H9 (cell line): ENCODE data around the gene MYO10. TPM values are rescaled to one million over a fixed set of nuclear protein-coding genes. Genes with fewer than 3 reads are reported as not detected.
"Not testable (repeated sequence)": the region's sequence is repeated elsewhere in the genome, so short reads cannot be mapped to it uniquely, and the experiment has no call there.

Experiments
- DNase-seq: peaks from one replicate; pipeline ENCODE4 v3.0.0-alpha.2; 2017
- H2AFZ ChIP-seq: one replicate; pipeline ENCODE4 v1.6.1; 2013; ENCODE audit warnings: mild to moderate bottlenecking, low read length, control low read depth, moderate library complexity
- H2AK5ac ChIP-seq: 2 replicates; pipeline ENCODE4 v1.6.1; 2013; ENCODE audit warnings: low read length, control low read depth, mixed read lengths; ENCODE audit not compliant: insufficient read length
- H2BK120ac ChIP-seq: one replicate; pipeline ENCODE4 v1.6.1; 2013; ENCODE audit warnings: low read depth, mild to moderate bottlenecking, low read length, control low read depth, inconsistent platforms; ENCODE audit not compliant: poor library complexity, severe bottlenecking
- H2BK12ac ChIP-seq: 2 replicates; pipeline ENCODE4 v1.6.1; 2013; ENCODE audit warnings: low read length, control low read depth, mixed read lengths, low read depth; ENCODE audit not compliant: insufficient read length
- H2BK15ac ChIP-seq: 2 replicates; pipeline ENCODE4 v1.6.1; 2013; ENCODE audit warnings: low read depth, low read length, control low read depth
- H2BK20ac ChIP-seq: one replicate; pipeline ENCODE4 v1.6.1; 2013; ENCODE audit warnings: low read depth, mild to moderate bottlenecking, low read length, control low read depth, inconsistent platforms; ENCODE audit not compliant: poor library complexity, severe bottlenecking
- H2BK5ac ChIP-seq: 2 replicates; pipeline ENCODE4 v1.6.1; 2013; ENCODE audit warnings: low read length, control low read depth, mixed read lengths; ENCODE audit not compliant: insufficient read length
- H3K14ac ChIP-seq: 2 replicates; pipeline ENCODE4 v1.6.1; 2013; ENCODE audit warnings: low read length, control low read depth; ENCODE audit not compliant: insufficient read depth
- H3K18ac ChIP-seq: 2 replicates; pipeline ENCODE4 v1.6.1; 2013; ENCODE audit warnings: low read depth, mild to moderate bottlenecking, mixed read lengths, low read length, control low read depth; ENCODE audit not compliant: insufficient read length
- H3K23ac ChIP-seq: 2 replicates; pipeline ENCODE4 v1.6.1; 2013; ENCODE audit warnings: low read length, control low read depth, mixed read lengths, low read depth; ENCODE audit not compliant: insufficient read length
- H3K23me2 ChIP-seq: 2 replicates; pipeline ENCODE4 v1.6.1; 2013; ENCODE audit warnings: low read depth, mild to moderate bottlenecking, mixed read lengths, low read length, control low read depth; ENCODE audit not compliant: insufficient read length, poor library complexity, severe bottlenecking
- H3K27ac ChIP-seq: 2 replicates; pipeline ENCODE4 v1.5.1; 2013; ENCODE audit warnings: low read length, control low read depth, mixed read lengths, low read depth; ENCODE audit not compliant: insufficient read length
- H3K27me3 ChIP-seq: 2 replicates; pipeline ENCODE4 v1.6.1; 2013; ENCODE audit warnings: low read length, control low read depth, inconsistent platforms; ENCODE audit not compliant: insufficient read depth
- H3K4ac ChIP-seq: 2 replicates; pipeline ENCODE4 v1.6.1; 2013; ENCODE audit warnings: low read depth, mild to moderate bottlenecking, control low read depth, inconsistent platforms, low read length, moderate library complexity
- H3K4me1 ChIP-seq: 2 replicates; pipeline ENCODE4 v1.6.1; 2013; ENCODE audit warnings: low read length, control low read depth, inconsistent platforms; ENCODE audit not compliant: insufficient read depth
- H3K4me2 ChIP-seq: 2 replicates; pipeline ENCODE4 v1.6.1; 2013; ENCODE audit warnings: low read length, control low read depth, mixed read lengths; ENCODE audit not compliant: insufficient read length, insufficient read depth
- H3K56ac ChIP-seq: 2 replicates; pipeline ENCODE4 v1.6.1; 2013; ENCODE audit warnings: low read depth, mild to moderate bottlenecking, mixed read lengths, low read length, control low read depth; ENCODE audit not compliant: insufficient read length
- H3K79me1 ChIP-seq: 2 replicates; pipeline ENCODE4 v1.6.1; 2013; ENCODE audit warnings: low read depth, mild to moderate bottlenecking, moderate library complexity, low read length, control low read depth, inconsistent platforms; ENCODE audit not compliant: insufficient read depth, poor library complexity, severe bottlenecking
- H3K79me2 ChIP-seq: 2 replicates; pipeline ENCODE4 v1.6.1; 2013; ENCODE audit warnings: low read length, control low read depth, inconsistent platforms; ENCODE audit not compliant: insufficient read depth
- H3K9ac ChIP-seq: 2 replicates; pipeline ENCODE4 v1.6.1; 2013; ENCODE audit warnings: low read length, control low read depth, mixed read lengths; ENCODE audit not compliant: insufficient read length; ENCODE audit errors: extremely low read depth
- H3K9me3 ChIP-seq: one replicate; pipeline ENCODE4 v1.6.1; 2013; ENCODE audit warnings: low read depth, low read length, inconsistent platforms; ENCODE audit not compliant: control insufficient read depth
- H3T11ph ChIP-seq: one replicate; pipeline ENCODE4 v1.6.1; 2013; ENCODE audit warnings: mild to moderate bottlenecking, low read length, control low read depth, inconsistent platforms
- H4K20me1 ChIP-seq: one replicate; pipeline ENCODE4 v1.6.1; 2013; ENCODE audit not compliant: control insufficient read depth, insufficient read length, insufficient read depth
- H4K5ac ChIP-seq: 2 replicates; pipeline ENCODE4 v1.6.1; 2013; ENCODE audit warnings: low read depth, mild to moderate bottlenecking, mixed read lengths, low read length, control low read depth; ENCODE audit not compliant: insufficient read length
- H4K8ac ChIP-seq: replicated peaks from 2 replicates; pipeline ENCODE4 v1.6.1; 2013; ENCODE audit warnings: low read length, control low read depth, mixed read lengths, low read depth; ENCODE audit not compliant: insufficient read length
- H4K91ac ChIP-seq: 2 replicates; pipeline ENCODE4 v1.6.1; 2013; ENCODE audit warnings: low read depth, mild to moderate bottlenecking, moderate library complexity, mixed read lengths, low read length, control low read depth; ENCODE audit not compliant: insufficient read length
- H3K27ac Mint-ChIP-seq, 3 experiments: 2 replicates in 2 of 3; 3 replicates in 1 of 3; pipeline ENCODE4 v1.8.0; 2020 to 2021; ENCODE audit warnings: mixed read lengths in 3 of 3, mild to moderate bottlenecking in 1 of 3, moderate library complexity in 1 of 3
- H3K27me3 Mint-ChIP-seq: 2 replicates; pipeline ENCODE4 v1.8.0; 2021; ENCODE audit warnings: low read depth, mild to moderate bottlenecking, moderate library complexity, mixed read lengths
- H3K36me3 Mint-ChIP-seq, 3 experiments: 2 replicates in 2 of 3; 3 replicates in 1 of 3; pipeline ENCODE4 v1.8.0; 2020 to 2021; ENCODE audit warnings: low read depth in 3 of 3, mixed read lengths in 3 of 3; ENCODE audit not compliant: insufficient read depth in 1 of 3
- H3K4me1 Mint-ChIP-seq, 2 experiments: 2 replicates each; pipeline ENCODE4 v1.8.0; 2020; ENCODE audit warnings: mixed read lengths in 2 of 2
- H3K4me3 Mint-ChIP-seq, 2 experiments: 2 replicates in 1 of 2; 3 replicates in 1 of 2; pipeline ENCODE4 v1.8.0; 2020 to 2021; ENCODE audit warnings: mild to moderate bottlenecking in 2 of 2, mixed read lengths in 2 of 2, moderate library complexity in 1 of 2
- H3K9me3 Mint-ChIP-seq, 2 experiments: 2 replicates in 1 of 2; 3 replicates in 1 of 2; pipeline ENCODE4 v1.8.0; 2020; ENCODE audit warnings: mild to moderate bottlenecking in 2 of 2, mixed read lengths in 2 of 2, moderate library complexity in 1 of 2
- CTCF ChIP-seq: fragments of 200-600 bp; sonication (generic); conservative IDR thresholded peaks from 3 replicates; pipeline ENCODE4 v1.8.0; 2021; ENCODE audit warnings: antibody characterized with exemption, mild to moderate bottlenecking
- WGBS: extraction: QIAGEN DNeasy Blood & Tissue Kit; methylation state at CpG from one replicate; pipeline ENCODE4 v1.1.7; 2013; ENCODE audit warnings: missing lambda C conversion rate, low lambda C conversion rate, mixed read lengths; ENCODE audit not compliant: insufficient read length; ENCODE audit errors: extremely low coverage; 5-methylcytosine and 5-hydroxymethylcytosine counted together
- total RNA-seq: library from RNA; stranded (reverse); gene quantifications from 2 replicates; pipeline ENCODE4 v1.2.1, GENCODE V29; 2021

MYO10 gene
- total RNA-seq, 1 experiment from 2014 or later: 127 TPM

GRCh38 chr5:16877267-16877935 is 58.7 kb downstream of the MYO10 start:
- Histone ChIP-seq H3K27me3 (no peaks in the 10 kb centered on the region), H3K79me1 (peaks cover 2% of the 10 kb centered on the region), H2BK5ac (no peak overlapping the region), H3K9me3 (no peaks in the 10 kb centered on the region), H3T11ph (no peak overlapping the region), H3K4ac (no peak overlapping the region), H3K14ac (no peak overlapping the region), H3K4me1 (no peaks in the 10 kb centered on the region; the same call in none of the 2 replicates), H4K5ac (no peak overlapping the region), H2AFZ (no peak overlapping the region), H3K23ac (no peak overlapping the region), H3K9ac (no peak overlapping the region), H2BK20ac (no peak overlapping the region), H4K8ac (no peak overlapping the region), H4K20me1 (no peaks in the 10 kb centered on the region), H2BK120ac (no peak overlapping the region), H2BK15ac (no peak overlapping the region), H3K4me2 (no peak overlapping the region), H3K79me2 (peaks cover 2% of the 10 kb centered on the region; the same call in 1 of the 2 replicates), H3K27ac (no peak overlapping the region), H4K91ac (no peak overlapping the region), H3K23me2 (no peaks in the 10 kb centered on the region), H3K18ac (no peak overlapping the region), H3K56ac (no peak overlapping the region), H2AK5ac (no peak overlapping the region), H2BK12ac (no peak overlapping the region)
- H3K27me3 Mint-ChIP-seq: no peaks in the 10 kb centered on the region
- H3K36me3 Mint-ChIP-seq: peaks cover 39 to 41% (median 39%) of the 10 kb centered on the region in 3 experiments
- H3K27ac Mint-ChIP-seq: no peak overlapping the region
- no peak overlapping the region for H3K4me3 Mint-ChIP-seq
- peaks cover 25 to 27% of the 10 kb centered on the region in 2 experiments for H3K9me3 Mint-ChIP-seq
- DNase-seq: no peak
- peaks cover 18 to 20% of the 10 kb centered on the region in 2 experiments for H3K4me1 Mint-ChIP-seq
- WGBS: no CpG with 5 or more reads among the region's 9 CpGs
- no peak for TF ChIP-seq CTCF

- H3K4me1 Mint-ChIP-seq: peaks cover 8 to 11% of the 10 kb centered on the region in 2 experiments
- H3K79me2 ChIP-seq: not testable (repeated sequence)
Observed at GRCh38 chr5:16874424-16874823, 61.7 kb downstream of the MYO10 start.

More at GRCh38 chr5:16874424-16874823, 61.7 kb downstream of the MYO10 start:
- H3K18ac ChIP-seq, H4K8ac ChIP-seq, H3K23me2 ChIP-seq, H3K4me3 Mint-ChIP-seq, H2AK5ac ChIP-seq, H3K27me3 ChIP-seq, H3K27ac Mint-ChIP-seq, H3K4me1 ChIP-seq, H3K23ac ChIP-seq, H3K9ac ChIP-seq, H2BK15ac ChIP-seq, H3K56ac ChIP-seq, H4K91ac ChIP-seq, H3K27ac ChIP-seq, H3K4me2 ChIP-seq, H3K4ac ChIP-seq, H4K5ac ChIP-seq, H3K9me3 ChIP-seq, H3K27me3 Mint-ChIP-seq, H2BK5ac ChIP-seq, H3T11ph ChIP-seq, DNase-seq, H2BK12ac ChIP-seq, H3K14ac ChIP-seq, H2AFZ ChIP-seq, H4K20me1 ChIP-seq, H2BK20ac ChIP-seq, H2BK120ac ChIP-seq, H3K79me1 ChIP-seq: not testable (repeated sequence)
- WGBS: no CpG with 5 or more reads among the region's 1 CpG
- peaks cover 44 to 49% (median 47%) of the 10 kb centered on the region in 3 experiments for H3K36me3 Mint-ChIP-seq
- H3K9me3 Mint-ChIP-seq: peaks cover 25 to 30% of the 10 kb centered on the region in 2 experiments
